Frontal cortex (tissue), 4 donors: ENCODE results near the gene SLC12A4. TPM values are rescaled to one million over a fixed set of nuclear protein-coding genes. Genes with fewer than 3 reads are reported as not detected.

ENCODE experiments used
- DNase-seq, 2 donors: peaks; one replicate each; pipeline ENCODE4 v3.0.0; 2012; ENCODE audit warnings: low spot score in 2 of 2
- FAIRE-seq: peaks from 2 replicates; lab custom pipeline; 2012; peaks lifted over from hg19 to GRCh38; lab: Jason Lieb, UNC
- small RNA-seq: library from RNA; depleted of rRNA; stranded (forward); fragments of <200 nt; gene quantifications from one replicate; pipeline ENCODE3, GENCODE V24; 2014
- total RNA-seq: library from RNA; depleted of rRNA; stranded (reverse); fragments of >200 nt; gene quantifications from one replicate; pipeline ENCODE4 v1.2.3, GENCODE V29; 2014
- donor health status: control.
- donor health status: control.
- donor health status: control.

SLC12A4 gene
- total RNA-seq, 1 donor from 2014 or later = 6.5 TPM

DNA sequence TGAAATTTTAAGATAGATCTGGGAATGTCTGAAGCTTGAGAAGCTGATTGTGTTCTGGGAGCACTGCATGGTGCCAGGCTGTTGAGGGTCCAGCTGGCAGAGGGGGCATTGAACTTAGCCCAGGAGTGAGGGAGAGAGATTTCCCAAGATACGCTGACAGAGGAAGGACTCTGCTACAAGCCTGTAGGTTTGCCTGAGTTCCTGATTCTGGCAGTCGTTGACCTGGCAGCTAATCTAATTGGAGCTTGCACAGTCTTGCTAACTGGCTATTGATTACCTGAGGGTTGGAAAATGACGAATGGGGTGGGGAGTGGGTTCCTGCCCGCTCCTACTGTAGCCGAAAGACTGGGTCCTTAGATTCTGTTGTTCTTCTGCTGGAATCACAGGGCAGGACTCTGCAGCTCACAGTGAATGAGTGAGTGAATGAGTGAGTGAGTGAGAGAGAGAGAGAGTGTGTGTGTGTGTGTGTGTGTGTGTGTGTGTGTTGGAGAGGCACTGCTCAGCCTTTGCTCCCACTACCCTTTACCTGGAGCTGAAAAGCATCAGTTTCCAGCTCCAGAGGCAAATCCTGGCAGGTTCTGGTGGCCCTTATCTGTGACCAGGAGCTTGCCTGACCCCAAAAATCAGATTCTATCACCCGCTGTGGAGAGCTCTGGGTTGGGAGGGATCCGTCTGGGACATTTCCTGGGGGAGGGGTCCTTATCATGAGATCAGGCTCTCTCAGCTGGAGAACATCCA is 53.5 kb downstream of the SLC12A4 start:
- FAIRE-seq (no peak), DNase-seq (no peak)

DNA sequence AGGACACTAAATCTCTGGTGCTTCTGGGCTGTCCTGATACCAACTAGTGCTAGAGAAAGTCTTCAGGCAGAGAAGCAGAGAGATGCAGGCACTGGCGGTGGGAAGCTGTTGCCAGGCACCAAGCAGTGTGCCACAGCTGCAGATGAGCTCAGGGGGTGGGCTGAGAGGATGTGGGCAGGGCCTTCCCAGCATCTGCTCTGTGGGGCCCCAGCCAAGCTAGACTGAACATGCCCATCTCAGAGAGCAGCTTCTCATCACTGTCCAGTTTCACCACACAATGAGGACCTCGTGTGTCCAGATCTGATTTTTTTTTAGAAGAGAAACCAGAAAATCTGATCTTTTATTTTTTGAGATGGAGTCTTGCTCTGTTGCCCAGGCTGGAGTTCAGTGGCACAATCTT is 58.3 kb downstream of the SLC12A4 start:
- FAIRE-seq (no peak), DNase-seq (peak; percentile 55 to 57)

DNA sequence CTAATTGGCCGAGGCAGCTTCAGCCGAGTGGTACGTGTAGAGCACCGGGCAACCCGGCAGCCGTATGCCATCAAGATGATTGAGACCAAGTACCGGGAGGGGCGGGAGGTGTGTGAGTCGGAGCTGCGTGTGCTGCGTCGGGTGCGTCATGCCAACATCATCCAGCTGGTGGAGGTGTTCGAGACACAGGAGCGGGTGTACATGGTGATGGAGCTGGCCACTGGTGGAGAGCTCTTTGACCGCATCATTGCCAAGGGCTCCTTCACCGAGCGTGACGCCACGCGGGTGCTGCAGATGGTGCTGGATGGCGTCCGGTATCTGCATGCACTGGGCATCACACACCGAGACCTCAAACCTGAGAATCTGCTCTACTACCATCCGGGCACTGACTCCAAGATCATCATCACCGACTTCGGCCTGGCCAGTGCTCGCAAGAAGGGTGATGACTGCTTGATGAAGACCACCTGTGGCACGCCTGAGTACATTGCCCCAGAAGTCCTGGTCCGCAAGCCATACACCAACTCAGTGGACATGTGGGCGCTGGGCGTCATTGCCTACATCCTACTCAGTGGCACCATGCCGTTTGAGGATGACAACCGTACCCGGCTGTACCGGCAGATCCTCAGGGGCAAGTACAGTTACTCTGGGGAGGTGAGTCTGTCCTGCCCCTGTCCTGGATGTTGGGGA is 59.2 kb downstream of the SLC12A4 start:
- DNase-seq (no peak), FAIRE-seq (no peak)

DNA sequence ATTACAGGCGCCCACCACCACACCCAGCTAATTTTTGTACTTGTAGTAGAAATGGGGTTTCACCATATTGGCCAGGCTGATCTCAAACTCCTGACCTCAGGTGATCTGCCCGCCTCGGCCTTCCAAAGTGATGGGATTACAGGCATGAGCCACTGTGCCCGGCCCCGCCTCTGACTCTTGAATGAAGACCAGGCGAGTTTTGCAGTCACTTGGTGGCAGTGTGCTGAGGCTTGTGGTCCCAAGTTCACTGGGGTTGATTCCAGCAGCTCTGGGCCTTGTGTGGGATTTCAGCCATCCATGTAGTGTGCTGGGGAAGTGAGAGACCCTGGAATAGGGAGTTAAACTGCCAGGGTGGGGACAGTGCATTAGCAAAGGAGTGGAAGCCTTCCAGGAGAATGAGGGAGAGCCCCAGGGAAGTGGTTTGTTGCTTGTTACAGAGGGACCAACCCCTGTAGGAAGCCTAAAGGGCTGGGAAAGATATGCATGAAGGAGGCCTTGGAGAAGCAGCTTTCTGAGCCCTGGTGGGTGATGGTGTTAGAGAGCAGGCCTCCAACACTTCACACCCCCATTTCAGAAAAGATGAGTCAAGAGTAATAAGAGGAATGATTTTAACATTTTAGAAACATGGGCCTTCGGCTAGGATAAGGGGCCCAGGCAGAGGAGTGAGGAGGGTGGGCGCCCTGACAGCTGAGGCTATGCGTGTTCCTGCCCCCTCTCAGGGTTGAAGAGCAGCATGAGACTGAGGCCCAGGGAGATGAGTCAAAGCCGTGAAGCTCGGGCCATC is 60.8 kb downstream of the SLC12A4 start:
- DNase-seq (no peak), FAIRE-seq (no peak)

DNA sequence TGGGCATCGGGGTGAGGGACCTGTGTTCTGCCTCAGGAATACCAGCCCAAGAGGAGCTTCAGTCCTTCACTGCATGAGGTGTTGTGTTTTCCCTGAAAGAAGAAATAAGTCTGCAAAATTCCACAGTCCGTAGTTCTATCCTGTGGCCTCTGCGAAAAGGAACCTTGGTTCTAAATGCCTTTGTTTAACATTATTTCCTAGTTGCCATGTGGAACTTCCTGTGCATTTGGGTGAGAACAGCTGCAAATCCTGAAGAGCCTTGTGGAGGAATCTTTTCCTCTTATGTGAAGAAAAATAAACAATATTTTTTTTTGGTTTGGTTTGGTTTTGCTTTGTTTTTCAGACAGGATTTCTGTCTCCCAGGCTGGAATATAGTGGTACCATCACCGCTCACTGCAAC is 65.6 kb downstream of the SLC12A4 start:
- no peak for FAIRE-seq
- no peak for DNase-seq

DNA sequence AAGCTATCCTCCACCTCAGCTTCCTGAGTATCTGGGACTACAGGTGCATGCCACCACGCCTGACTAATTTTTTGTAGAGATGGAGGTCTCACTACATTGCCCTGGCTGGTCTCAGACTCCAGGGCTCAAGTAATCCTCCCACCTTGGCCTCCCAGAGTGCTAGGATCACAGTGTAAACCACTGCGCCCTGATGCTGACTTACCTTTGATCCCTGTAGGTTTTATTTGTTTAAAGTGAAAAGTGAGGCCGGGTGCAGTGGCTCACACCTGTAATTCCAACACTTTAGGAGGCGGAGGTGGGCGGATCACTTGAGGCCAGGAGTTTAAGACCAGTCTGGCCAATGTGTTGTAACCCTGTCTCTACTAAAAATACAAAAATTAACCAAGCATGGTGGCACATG is 66.7 kb downstream of the SLC12A4 start:
- no peak for DNase-seq
- FAIRE-seq = no peak

DNA sequence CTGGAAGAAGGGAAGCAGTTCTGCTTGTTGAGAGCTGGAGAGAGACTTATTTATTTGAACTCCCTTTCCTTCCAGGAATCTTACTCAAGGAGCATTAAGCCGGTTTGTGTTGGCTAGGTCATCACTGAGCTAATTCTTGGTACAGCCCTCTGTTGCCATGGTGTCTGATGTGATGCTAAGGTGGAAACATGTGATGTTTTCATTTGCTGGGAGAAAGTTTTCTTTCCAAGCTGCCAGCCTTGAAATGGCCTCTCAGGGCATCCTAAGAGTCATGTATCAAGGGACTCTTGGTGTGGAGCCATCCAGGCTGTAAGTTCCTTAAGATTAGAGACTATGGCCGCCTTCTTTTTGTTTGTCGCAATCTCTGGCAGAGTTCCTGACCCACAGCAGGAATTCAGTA is 71.2 kb downstream of the SLC12A4 start:
- DNase-seq (no peak), FAIRE-seq (no peak)

DNA sequence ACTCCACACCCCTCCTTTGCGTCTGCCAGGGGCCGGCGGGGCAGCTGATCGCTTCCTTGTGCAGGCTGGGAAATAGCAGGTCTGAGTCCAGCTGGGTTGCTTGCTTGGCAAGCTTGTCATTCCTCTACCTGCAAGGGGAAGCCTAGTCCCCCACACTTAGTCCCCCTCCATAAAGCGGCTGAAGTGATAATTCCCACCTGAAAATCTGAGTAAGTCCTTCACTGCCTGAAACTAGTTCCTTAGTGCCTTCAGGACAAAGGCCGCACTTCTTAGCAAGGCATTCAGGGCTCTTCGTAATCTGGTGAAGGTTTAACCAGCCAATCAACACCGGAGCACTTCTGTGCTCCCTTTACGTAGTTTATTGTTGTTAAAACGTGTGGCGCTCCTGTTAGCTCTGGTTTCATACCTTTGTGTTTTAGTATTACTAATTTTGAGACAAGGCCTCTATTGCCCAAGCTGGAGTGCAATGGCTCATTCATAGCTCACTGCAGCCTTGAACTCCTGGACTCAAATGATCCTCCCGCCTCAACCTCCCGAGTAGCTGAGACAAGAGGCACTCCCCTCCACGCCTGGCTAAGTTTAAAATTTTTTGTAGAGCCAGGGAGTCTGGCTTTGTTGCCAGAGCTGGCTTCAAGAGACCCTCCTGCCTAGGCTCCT is 74.6 kb downstream of the SLC12A4 start:
- peak in 1 of 2 donors; percentile 25 for DNase-seq
- FAIRE-seq = no peak

Small RNA genes within 50 kb of the gene (small RNA-seq; reads per million reads assigned to genes)
- not detected for gene RNU6-359P

Other genes starting within 250 kb of the SLC12A4 start
- 57.9 TPM for gene GFOD2, start 249.3 kb downstream of the SLC12A4 start, total RNA-seq
- gene RANBP10, start 162.1 kb downstream of the SLC12A4 start, total RNA-seq = 3.7 TPM
- 4.5 TPM for gene TSNAXIP1, start 161.7 kb downstream of the SLC12A4 start, total RNA-seq
- gene THAP11, start 126.3 kb downstream of the SLC12A4 start, total RNA-seq = 26.5 TPM
- 70.9 TPM for gene NUTF2, start 121.7 kb downstream of the SLC12A4 start, total RNA-seq
- 25.3 TPM for gene CENPT, start 120.9 kb downstream of the SLC12A4 start, total RNA-seq
- gene EDC4, start 95.6 kb downstream of the SLC12A4 start, total RNA-seq = 64.0 TPM
- gene NRN1L, start 83.8 kb downstream of the SLC12A4 start, total RNA-seq = not detected
- 6.5 TPM for gene PSKH1, start 75.4 kb downstream of the SLC12A4 start, total RNA-seq
- gene CTRL, start 36.8 kb downstream of the SLC12A4 start, total RNA-seq = 2.0 TPM
- gene PSMB10, start 31.8 kb downstream of the SLC12A4 start, total RNA-seq = 13.0 TPM
- 0.82 TPM for gene LCAT, start 24.5 kb downstream of the SLC12A4 start, total RNA-seq
- not detected for gene DPEP3, start 11.9 kb upstream of the SLC12A4 start, total RNA-seq
- 0.82 TPM for gene DPEP2, start 30.8 kb upstream of the SLC12A4 start, total RNA-seq
- not detected for gene DPEP2NB, start 47.3 kb upstream of the SLC12A4 start, total RNA-seq
- gene DDX28, start 54.6 kb upstream of the SLC12A4 start, total RNA-seq = 13.5 TPM
- 11.0 TPM for gene DUS2, start 54.6 kb upstream of the SLC12A4 start, total RNA-seq
- gene NFATC3, start 116.7 kb upstream of the SLC12A4 start, total RNA-seq = 21.6 TPM